D721Med (cell line): ENCODE results near the gene MCIDAS.

Source experiments
- DNase-seq: peaks from one replicate; pipeline ENCODE4 v3.0.0; 2011; ENCODE audit warnings: low spot score; ENCODE audit not compliant: insufficient read length
- FAIRE-seq: peaks from 2 replicates; lab custom pipeline; 2011; peaks lifted over from hg19 to GRCh38; lab: Jason Lieb, UNC
- CTCF ChIP-seq: IDR thresholded peaks from 2 replicates; pipeline ENCODE4 v1.5.1; 2012; ENCODE audit warnings: mild to moderate bottlenecking, control low read depth; ENCODE audit not compliant: insufficient read depth; ENCODE audit errors: missing control alignments

Gene MCIDAS

GRCh38 chr5:55220433-55221185 is 6.5 kb downstream of the MCIDAS start:
- no peak for TF ChIP-seq CTCF
- DNase-seq (no peak), FAIRE-seq (no peak)

- DNase-seq (no peak), FAIRE-seq (no peak)
- no peak for TF ChIP-seq CTCF
Measured at GRCh38 chr5:55219770-55220169, 7.3 kb downstream of the MCIDAS start.

- FAIRE-seq, result no peak
- DNase-seq, result no peak
- TF ChIP-seq CTCF, result no peak
Measured at GRCh38 chr5:55218967-55219366, 8.1 kb downstream of the MCIDAS start.

GRCh38 chr5:55211184-55211874 is 15.8 kb downstream of the MCIDAS start:
- no peak for DNase-seq
- FAIRE-seq, result no peak

GRCh38 chr5:55205001-55205400 is 22.1 kb downstream of the MCIDAS start:
- no peak for TF ChIP-seq CTCF
- no peak for DNase-seq
- FAIRE-seq, result no peak

More at GRCh38 chr5:55211184-55211874, 15.8 kb downstream of the MCIDAS start:
- no peak for TF ChIP-seq CTCF

GRCh38 chr5:55191165-55191564 is 36.0 kb downstream of the MCIDAS start:
- no peak for FAIRE-seq
- no peak for TF ChIP-seq CTCF

More at GRCh38 chr5:55191165-55191564, 36.0 kb downstream of the MCIDAS start:
- DNase-seq, result no peak
